Ecto neural progenitor cell (in vitro differentiated cells): ENCODE measurements around the gene PCARE.

Experiments used
- DNase-seq: peaks from one replicate; pipeline ENCODE4 v3.0.0-alpha.2; 2018; ENCODE audit warnings: low spot score

PCARE gene

GRCh38 chr2:29063056-29063455 lies 11.3 kb downstream of the PCARE start:
- DNase-seq: no peak

GRCh38 chr2:29062371-29062770 lies 12.0 kb downstream of the PCARE start:
- no peak for DNase-seq

GRCh38 chr2:29061616-29062015 lies 12.7 kb downstream of the PCARE start:
- DNase-seq: no peak

GRCh38 chr2:29061176-29061575 lies 13.1 kb downstream of the PCARE start:
- DNase-seq: no peak

GRCh38 chr2:29060441-29060840 lies 13.9 kb downstream of the PCARE start:
- no peak for DNase-seq

- DNase-seq: no peak
Observed at GRCh38 chr2:29059624-29060023, 14.7 kb downstream of the PCARE start.

- no peak for DNase-seq
Observed at GRCh38 chr2:29057006-29057405, 17.3 kb downstream of the PCARE start.

GRCh38 chr2:29056452-29056851 lies 17.9 kb downstream of the PCARE start:
- DNase-seq: no peak

GRCh38 chr2:29055601-29056000 lies 18.7 kb downstream of the PCARE start:
- no peak for DNase-seq

- DNase-seq: no peak
Observed at GRCh38 chr2:29054430-29054829, 19.9 kb downstream of the PCARE start.

GRCh38 chr2:29053670-29054400 lies 20.5 kb downstream of the PCARE start:
- no peak for DNase-seq

- DNase-seq: no peak
Observed at GRCh38 chr2:29053223-29053622, 21.1 kb downstream of the PCARE start.

- DNase-seq: no peak
Observed at GRCh38 chr2:29052807-29053206, 21.5 kb downstream of the PCARE start.

GRCh38 chr2:29051730-29052129 lies 22.6 kb downstream of the PCARE start:
- no peak for DNase-seq

GRCh38 chr2:29050591-29050990 lies 23.7 kb downstream of the PCARE start:
- no peak for DNase-seq

- DNase-seq: no peak
Observed at GRCh38 chr2:29047083-29047845, 27.1 kb downstream of the PCARE start.

- DNase-seq: no peak
Observed at GRCh38 chr2:29046321-29046720, 28.0 kb downstream of the PCARE start.

- DNase-seq: no peak
Observed at GRCh38 chr2:29044459-29044858, 29.9 kb downstream of the PCARE start.

GRCh38 chr2:29042561-29043075 lies 31.7 kb downstream of the PCARE start:
- DNase-seq: peak; percentile 51

GRCh38 chr2:29041161-29041660 lies 33.1 kb downstream of the PCARE start:
- DNase-seq: no peak

- no peak for DNase-seq
Observed at GRCh38 chr2:29040552-29040951, 33.8 kb downstream of the PCARE start.

GRCh38 chr2:29039718-29040480 lies 34.4 kb downstream of the PCARE start:
- DNase-seq: no peak
